Testis (tissue), 5 donors: Measurements from ENCODE around the gene ADAMTS19. TPM values are rescaled to one million over a fixed set of nuclear protein-coding genes. Genes with fewer than 3 reads are reported as not detected.

Source experiments
- DNase-seq: peaks from one replicate; pipeline ENCODE4 v3.0.0-alpha.2; 2019
- H3K27ac ChIP-seq, 2 donors: fragments of 200-600 bp; sonication (generic); one replicate each; pipeline ENCODE4 v1.5.1; 2019
- H3K27me3 ChIP-seq: fragments of 200-600 bp; sonication (generic); one replicate; pipeline ENCODE4 v1.5.1; 2019
- H3K36me3 ChIP-seq: fragments of 200-600 bp; sonication (generic); one replicate; pipeline ENCODE4 v1.5.1; 2017; ENCODE audit warnings: low read depth; ENCODE audit errors: missing control alignments
- H3K4me1 ChIP-seq: fragments of 200-600 bp; sonication (generic); one replicate; pipeline ENCODE4 v1.5.1; 2019
- H3K4me3 ChIP-seq, 2 donors: fragments of 200-600 bp; sonication (generic); one replicate each; pipeline ENCODE4 v1.5.1; 2017 to 2019
- H3K9me3 ChIP-seq: fragments of 200-600 bp; sonication (generic); one replicate; pipeline ENCODE4 v1.5.1; 2017
- CTCF ChIP-seq, 3 experiments: fragments of 450-650 bp in 2 of 3; fragments of 200-600 bp in 1 of 3; sonication (generic) in 1 of 3; IDR thresholded peaks; one replicate each; pipeline ENCODE4 v1.5.1; 2016 to 2019; ENCODE audit warnings: antibody characterized with exemption in 3 of 3, mild to moderate bottlenecking in 2 of 3, moderate library complexity in 1 of 3
- POLR2A ChIP-seq: fragments of 450-650 bp; IDR thresholded peaks from one replicate; pipeline ENCODE4 v1.6.1; 2017; ENCODE audit warnings: antibody characterized with exemption, mild to moderate bottlenecking, moderate library complexity
- WGBS, 2 donors: methylation state at CpG; one replicate each; pipeline ENCODE4 v1.1.5; 2018; 5-methylcytosine and 5-hydroxymethylcytosine counted together
- intact Hi-C: fragments of 100-400 bp; cut with DNase I; formaldehyde crosslinking; loops from one replicate; pipeline ENCODE4 v1.15.1; 2023; ENCODE audit warnings: low total_unique reads
- long read RNA-seq, 2 donors: transcript quantifications; one replicate each; lab custom pipeline, GENCODE V29; 2026
- polyA plus RNA-seq: library from polyadenylated mRNA; stranded (reverse); fragments of 350-450 nt; fragmentation: Illumina TruSeq; extraction: RNeasy Lipid Tissue Mini Kit (QIAGEN cat#74804); gene quantifications from one replicate; pipeline ENCODE4 v1.2.3, GENCODE V29; 2014; ENCODE audit warnings: low read depth, low replicate concordance; ENCODE audit not compliant: insufficient read depth
- total RNA-seq, 2 donors: library from RNA; depleted of rRNA; stranded (reverse); fragments of >200 nt; gene quantifications; one replicate each; pipeline ENCODE4 v1.2.3, GENCODE V29; 2016

ADAMTS19 gene
- 1 to 10 TPM; 2.6 to 4.6 TPM for total RNA-seq
- polyA plus RNA-seq, result 0.90 TPM
- long read RNA-seq, donor 1, result 0 reads
- long read RNA-seq, donor 2, result 0 reads

GRCh38 chr5:129459777-129460671 is at the start of gene ADAMTS19:
ADAMTS19 (plus strand) TSS chr5:129460298; CDS start chr5:129460392, 94 bp downstream.
- Histone ChIP-seq H3K27me3 (no peaks in the 10 kb centered on the region), H3K4me1 (no peaks in the 10 kb centered on the region), H3K9me3 (no peaks in the 10 kb centered on the region), H3K27ac (no peak within 1 kb of the TSS), H3K4me3 (peak within 1 kb of the TSS; percentile 8 to 37), H3K36me3 (no peaks in the 10 kb centered on the region)
- intact Hi-C loops, result no loop called here
- peak; percentile 32 for DNase-seq
- 1 to 2% methylated on average over 34 to 61 of the region's 75 CpGs for WGBS, 2 donors
- TF ChIP-seq CTCF (IDR thresholded peaks at IDR 0.05), result no peak
- TF ChIP-seq POLR2A, result no peak

GRCh38 chr5:129410488-129410887 is 49.6 kb upstream of the ADAMTS19 start:
- WGBS, 2 donors, result 38 to 54% methylated on average over 5 of the region's 5 CpGs
- no peaks in the 10 kb centered on the region for H3K4me1 ChIP-seq
- no peaks in the 10 kb centered on the region for H3K9me3 ChIP-seq
- H3K36me3 ChIP-seq, result no peaks in the 10 kb centered on the region
- H3K27me3 ChIP-seq, result no peaks in the 10 kb centered on the region
- no peak overlapping the region for H3K4me3 ChIP-seq
- TF ChIP-seq CTCF (IDR thresholded peaks at IDR 0.05) (no peak), POLR2A (no peak)
- no peak for DNase-seq
- no peak overlapping the region for H3K27ac ChIP-seq
- intact Hi-C loops, result no loop called here

- Histone ChIP-seq H3K27ac (no peak overlapping the region), H3K4me1 (no peaks in the 10 kb centered on the region), H3K36me3 (no peaks in the 10 kb centered on the region), H3K4me3 (no peak overlapping the region), H3K9me3 (no peaks in the 10 kb centered on the region), H3K27me3 (no peaks in the 10 kb centered on the region)
- WGBS, 2 donors, result 79 to 81% methylated on average over 2 of the region's 2 CpGs
- DNase-seq, result no peak
- intact Hi-C loops, result no loop called here
- TF ChIP-seq CTCF (IDR thresholded peaks at IDR 0.05) (no peak), POLR2A (no peak)
These were observed 47.4 kb upstream of the ADAMTS19 start for GRCh38 chr5:129412721-129413120.

GRCh38 chr5:129413570-129413969 is 46.5 kb upstream of the ADAMTS19 start:
- Histone ChIP-seq H3K27me3 (no peaks in the 10 kb centered on the region), H3K4me1 (no peaks in the 10 kb centered on the region), H3K4me3 (no peak overlapping the region), H3K36me3 (no peaks in the 10 kb centered on the region), H3K9me3 (no peaks in the 10 kb centered on the region), H3K27ac (no peak overlapping the region)
- no peak for DNase-seq
- intact Hi-C loops, result no loop called here
- 90 to 94% methylated on average over 2 of the region's 2 CpGs for WGBS, 2 donors
- TF ChIP-seq POLR2A (no peak), CTCF (IDR thresholded peaks at IDR 0.05) (no peak)
